ENCODE measurements around the gene NKRF.

GRCh38 chrX:119618439-119618838, 12.2 kb upstream of the NKRF start:
- TF ChIP-seq POLR2A (IDR thresholded peaks at IDR 0.05) (no peak), CTCF (IDR thresholded peaks at IDR 0.05) (no peak)
